Uterus (tissue), 4 donors: ENCODE data around the gene GRIN2C. TPM values are rescaled to one million over a fixed set of nuclear protein-coding genes. Genes with fewer than 3 reads are reported as not detected.

Experiments
- DNase-seq, 2 donors: peaks; one replicate each; pipeline ENCODE4 v3.0.0-alpha.2; 2019 to 2020
- H3K27ac ChIP-seq, 2 donors: fragments of 200-600 bp; sonication (generic); 1 replicate in 1 of 2; 2 replicates in 1 of 2; pipeline ENCODE4 v1.5.1; 2016 to 2018
- H3K27me3 ChIP-seq, 2 donors: fragments of 200-600 bp; sonication (generic); one replicate each; pipeline ENCODE4 v1.5.1; 2018 to 2019; ENCODE audit warnings: control low read depth in 1 of 2
- H3K36me3 ChIP-seq, 2 donors: fragments of 200-600 bp; sonication (generic); one replicate each; pipeline ENCODE4 v1.5.1; 2019; ENCODE audit warnings: control low read depth in 1 of 2
- H3K4me1 ChIP-seq, 2 donors: fragments of 200-600 bp; sonication (generic); one replicate each; pipeline ENCODE4 v1.5.1; 2018 to 2019; ENCODE audit warnings: control low read depth in 1 of 2
- H3K4me3 ChIP-seq, 2 donors: fragments of 200-600 bp; sonication (generic); 1 replicate in 1 of 2; 2 replicates in 1 of 2; pipeline ENCODE4 v1.5.1; 2018 to 2019; ENCODE audit warnings: mild to moderate bottlenecking in 1 of 2
- H3K9me3 ChIP-seq, 2 donors: fragments of 200-600 bp; sonication (generic); one replicate each; pipeline ENCODE4 v1.5.1; 2019; ENCODE audit warnings: control low read depth in 1 of 2
- POLR2A ChIP-seq, 2 donors: fragments of 450-650 bp; IDR thresholded peaks; one replicate each; pipeline ENCODE4 v1.6.1; 2016; ENCODE audit warnings: antibody characterized with exemption in 2 of 2, mild to moderate bottlenecking in 1 of 2, moderate library complexity in 1 of 2
- intact Hi-C: fragments of 100-400 bp; cut with DNase I; formaldehyde crosslinking; loops from one replicate; pipeline ENCODE4 v1.15.1; 2023; ENCODE audit warnings: low total_unique reads
- total RNA-seq, 4 donors: library from RNA; depleted of rRNA in 3 of 4; stranded (reverse); fragments of >200 nt in 3 of 4; gene quantifications; one replicate each; pipeline versions ENCODE4 v1.1.0 to v1.2.4, GENCODE V29; 2014 to 2023
- TF ChIP-seq, protein P1 (sequence below), 4 experiments: fragments of 200-600 bp in 2 of 4; fragments of 450-650 bp in 2 of 4; sonication (generic) in 2 of 4; IDR thresholded peaks; one replicate each; pipeline ENCODE4 v1.5.1; 2016 to 2019; ENCODE audit warnings: antibody characterized with exemption in 4 of 4, mild to moderate bottlenecking in 2 of 4, moderate library complexity in 1 of 4
- donor health status: DM: yes; HTN: yes; CAD: no.

The GRIN2C gene
- total RNA-seq, 4 donors from 2014 or later = 0.55 to 0.90 TPM; not detected in 2

DNA sequence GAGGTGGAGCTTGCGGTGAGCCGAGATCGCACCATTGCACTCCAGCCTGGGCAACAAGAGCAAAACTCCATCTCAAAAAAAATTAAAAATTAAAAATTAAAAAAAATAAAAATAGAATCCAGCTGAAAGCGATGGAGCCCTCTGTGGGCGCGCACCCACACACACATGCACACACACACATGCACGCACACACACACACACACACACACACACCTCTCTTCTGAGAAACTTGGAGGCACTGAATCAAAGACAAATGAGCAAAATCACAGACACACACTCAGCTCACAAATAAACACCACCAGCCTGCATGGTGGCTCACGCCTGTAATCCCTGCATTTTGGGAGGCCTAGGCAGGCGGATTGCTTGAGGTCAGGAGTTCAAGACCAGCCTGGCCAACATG lies 43.3 kb upstream of the GRIN2C start:
- Histone ChIP-seq H3K36me3 (no peaks in the 10 kb centered on the region), H3K27me3 (peaks cover 0 to 5% of the 10 kb centered on the region in 2 donors), H3K9me3 (no peaks in the 10 kb centered on the region), H3K4me1 (no peaks in the 10 kb centered on the region), H3K4me3 (no peak overlapping the region), H3K27ac (no peak overlapping the region)
- intact Hi-C loops = no loop called here
- TF ChIP-seq, protein P1, sequence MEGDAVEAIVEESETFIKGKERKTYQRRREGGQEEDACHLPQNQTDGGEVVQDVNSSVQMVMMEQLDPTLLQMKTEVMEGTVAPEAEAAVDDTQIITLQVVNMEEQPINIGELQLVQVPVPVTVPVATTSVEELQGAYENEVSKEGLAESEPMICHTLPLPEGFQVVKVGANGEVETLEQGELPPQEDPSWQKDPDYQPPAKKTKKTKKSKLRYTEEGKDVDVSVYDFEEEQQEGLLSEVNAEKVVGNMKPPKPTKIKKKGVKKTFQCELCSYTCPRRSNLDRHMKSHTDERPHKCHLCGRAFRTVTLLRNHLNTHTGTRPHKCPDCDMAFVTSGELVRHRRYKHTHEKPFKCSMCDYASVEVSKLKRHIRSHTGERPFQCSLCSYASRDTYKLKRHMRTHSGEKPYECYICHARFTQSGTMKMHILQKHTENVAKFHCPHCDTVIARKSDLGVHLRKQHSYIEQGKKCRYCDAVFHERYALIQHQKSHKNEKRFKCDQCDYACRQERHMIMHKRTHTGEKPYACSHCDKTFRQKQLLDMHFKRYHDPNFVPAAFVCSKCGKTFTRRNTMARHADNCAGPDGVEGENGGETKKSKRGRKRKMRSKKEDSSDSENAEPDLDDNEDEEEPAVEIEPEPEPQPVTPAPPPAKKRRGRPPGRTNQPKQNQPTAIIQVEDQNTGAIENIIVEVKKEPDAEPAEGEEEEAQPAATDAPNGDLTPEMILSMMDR (IDR thresholded peaks at IDR 0.05) = no peak
- TF ChIP-seq POLR2A (IDR thresholded peaks at IDR 0.05) = no peak
- no peak for DNase-seq

DNA sequence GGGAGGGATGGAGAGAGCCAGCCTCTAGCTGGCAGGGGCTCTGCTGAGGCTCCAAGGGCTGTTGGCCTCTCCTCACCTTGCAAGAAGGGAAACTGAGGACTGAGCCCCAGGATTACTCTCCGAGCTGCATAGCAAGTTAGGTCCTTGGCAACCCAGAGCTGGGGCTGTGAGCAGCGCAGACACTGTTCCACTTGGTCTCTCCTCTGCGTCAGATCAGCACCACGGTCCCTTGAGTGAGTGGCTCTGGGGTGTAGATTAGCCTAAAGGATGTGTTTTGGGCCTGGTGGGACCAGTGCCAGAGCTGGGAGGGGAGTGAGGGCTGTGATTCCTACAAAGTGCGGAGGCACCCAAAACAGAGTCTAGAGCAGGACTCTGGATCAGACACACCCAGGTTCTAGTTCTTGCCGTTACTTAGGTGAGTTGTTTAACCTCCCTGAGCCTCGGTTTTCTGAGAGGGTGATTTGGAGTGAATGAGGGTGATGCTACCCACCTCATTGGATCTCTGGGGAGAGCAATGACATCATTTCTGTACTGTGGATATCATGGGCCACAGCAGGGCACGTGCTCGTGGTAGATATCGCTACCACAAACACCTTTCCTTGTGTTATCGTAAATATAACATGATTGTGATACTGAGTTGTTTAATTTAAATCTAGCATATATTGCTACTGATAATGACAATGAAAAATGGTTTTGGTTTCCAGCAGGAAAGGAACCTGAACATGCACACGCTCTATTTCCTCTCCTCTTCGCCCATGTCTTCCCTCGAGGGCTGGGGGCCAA lies 41.9 kb upstream of the GRIN2C start:
- no peaks in the 10 kb centered on the region for H3K4me1 ChIP-seq
- no peak for DNase-seq
- no peaks in the 10 kb centered on the region for H3K36me3 ChIP-seq
- H3K4me3 ChIP-seq = no peak overlapping the region
- H3K27me3 ChIP-seq = peaks cover 0 to 5% of the 10 kb centered on the region in 2 donors
- H3K9me3 ChIP-seq = no peaks in the 10 kb centered on the region
- TF ChIP-seq, protein P1 (IDR thresholded peaks at IDR 0.05) = no peak
- no peak for TF ChIP-seq POLR2A (IDR thresholded peaks at IDR 0.05)
- intact Hi-C loops = no loop called here
- no peak overlapping the region for H3K27ac ChIP-seq

DNA sequence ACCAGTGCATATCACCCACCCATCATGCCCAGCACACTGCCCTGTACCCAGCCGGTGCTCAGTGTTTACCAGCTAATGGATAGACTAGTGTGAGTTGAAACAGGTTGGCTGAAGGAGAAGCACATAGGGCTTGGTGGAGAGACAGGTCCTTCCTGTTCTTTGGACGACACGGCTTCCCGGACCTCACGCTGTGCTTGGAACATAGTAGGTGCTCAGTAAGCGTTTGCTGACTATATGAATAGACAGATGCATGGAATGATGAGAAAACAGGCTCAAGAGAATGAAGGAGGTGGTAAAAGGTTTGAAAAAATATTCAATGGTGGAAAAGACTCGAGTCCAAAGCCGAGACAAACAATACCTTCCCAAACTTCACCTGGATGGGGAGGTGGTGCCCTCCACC lies 40.5 kb upstream of the GRIN2C start:
- Histone ChIP-seq H3K9me3 (no peaks in the 10 kb centered on the region), H3K27me3 (peaks cover 0 to 5% of the 10 kb centered on the region in 2 donors), H3K4me1 (no peaks in the 10 kb centered on the region), H3K4me3 (no peak overlapping the region), H3K36me3 (no peaks in the 10 kb centered on the region), H3K27ac (no peak overlapping the region)
- intact Hi-C loops = no loop called here
- TF ChIP-seq POLR2A (IDR thresholded peaks at IDR 0.05) = no peak
- TF ChIP-seq, protein P1 (IDR thresholded peaks at IDR 0.05) = no peak
- DNase-seq = no peak

DNA sequence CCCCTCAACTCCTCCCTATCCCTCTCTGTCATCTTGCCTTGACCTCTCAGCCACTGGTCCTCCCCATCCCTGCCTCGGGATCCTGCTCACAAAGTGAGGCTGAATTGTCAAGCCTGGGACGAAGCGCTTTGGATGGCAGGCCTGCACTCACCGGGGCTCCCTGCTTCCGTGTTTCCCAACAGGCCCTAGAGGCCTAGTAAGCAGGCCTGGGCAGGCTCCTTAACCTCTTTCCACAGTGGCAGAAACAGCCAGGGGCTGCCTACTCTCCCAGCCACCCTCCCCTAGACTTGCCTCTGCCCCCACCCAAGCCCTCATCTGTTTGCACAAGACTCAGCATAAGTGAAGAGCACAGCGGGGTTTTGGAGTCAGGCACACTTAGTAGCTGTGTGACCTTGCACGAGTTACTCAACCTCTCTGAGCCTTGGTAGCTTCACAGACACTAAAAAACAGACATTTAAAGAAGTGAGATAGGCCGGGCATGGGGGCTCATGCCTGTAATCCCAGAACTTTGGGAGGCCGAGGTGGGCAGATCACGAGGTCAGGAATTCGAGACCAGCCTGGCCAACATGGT lies 38.8 kb upstream of the GRIN2C start:
- Histone ChIP-seq H3K4me3 (no peak overlapping the region), H3K36me3 (no peaks in the 10 kb centered on the region), H3K27me3 (peaks cover 0 to under 1% of the 10 kb centered on the region in 2 donors), H3K27ac (no peak overlapping the region), H3K9me3 (no peaks in the 10 kb centered on the region), H3K4me1 (peaks cover 0 to 3% of the 10 kb centered on the region in 2 donors)
- intact Hi-C loops = no loop called here
- no peak for DNase-seq
- TF ChIP-seq, protein P1 (IDR thresholded peaks at IDR 0.05) = no peak
- no peak for TF ChIP-seq POLR2A (IDR thresholded peaks at IDR 0.05)

DNA sequence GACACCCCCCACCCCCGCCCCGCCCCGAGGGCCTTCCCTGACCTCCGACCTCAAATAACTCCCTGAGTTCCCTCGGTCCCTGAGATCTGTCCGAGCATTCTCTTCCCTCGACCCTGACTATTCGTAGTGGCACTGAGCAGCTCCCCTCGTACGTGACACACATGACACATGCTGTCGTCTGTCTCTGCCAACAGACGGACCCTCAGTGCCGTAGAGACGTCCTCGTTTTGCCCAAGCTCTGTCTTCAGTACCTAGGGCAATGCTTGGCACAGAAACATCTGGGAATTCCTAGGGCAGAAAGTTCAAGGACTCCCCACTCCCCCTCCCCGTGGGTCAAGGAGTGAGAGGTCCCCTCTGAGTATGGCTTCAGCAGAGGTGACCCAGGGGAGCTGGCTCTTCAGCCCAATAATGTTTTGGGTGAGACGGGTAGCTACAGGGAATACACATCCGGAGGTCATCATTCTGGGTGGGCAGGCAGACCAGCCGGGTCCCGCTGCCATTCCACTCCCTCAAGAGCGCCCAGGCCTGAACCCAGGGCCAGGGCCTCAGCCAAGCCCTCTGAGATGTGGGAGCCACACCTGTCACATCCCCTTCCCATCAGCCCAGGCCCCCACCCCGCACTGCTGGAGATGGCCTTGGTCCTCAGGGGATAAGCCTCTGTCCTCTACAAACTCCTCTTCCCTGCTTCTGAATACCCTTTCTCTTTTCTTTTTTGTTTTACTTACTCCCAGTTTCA lies 34.4 kb upstream of the GRIN2C start:
- Histone ChIP-seq H3K27ac (no peak overlapping the region), H3K4me1 (peaks cover 0 to 7% of the 10 kb centered on the region in 2 donors), H3K9me3 (no peaks in the 10 kb centered on the region), H3K4me3 (no peak overlapping the region), H3K27me3 (peaks cover 4 to 9% of the 10 kb centered on the region in 2 donors), H3K36me3 (no peaks in the 10 kb centered on the region)
- intact Hi-C loops = no loop called here
- no peak for TF ChIP-seq POLR2A (IDR thresholded peaks at IDR 0.05)
- TF ChIP-seq, protein P1 (IDR thresholded peaks at IDR 0.05) = no peak
- no peak for DNase-seq
